H9 (cell line): ENCODE results near the gene FRAT2. TPM values are rescaled to one million over a fixed set of nuclear protein-coding genes. Genes with fewer than 3 reads are reported as not detected.

Experiments
- DNase-seq: peaks from one replicate; pipeline ENCODE4 v3.0.0-alpha.2; 2017
- H2AFZ ChIP-seq: one replicate; pipeline ENCODE4 v1.6.1; 2013; ENCODE audit warnings: mild to moderate bottlenecking, low read length, control low read depth, moderate library complexity
- H2AK5ac ChIP-seq: 2 replicates; pipeline ENCODE4 v1.6.1; 2013; ENCODE audit warnings: low read length, control low read depth, mixed read lengths; ENCODE audit not compliant: insufficient read length
- H2BK120ac ChIP-seq: one replicate; pipeline ENCODE4 v1.6.1; 2013; ENCODE audit warnings: low read depth, mild to moderate bottlenecking, low read length, control low read depth, inconsistent platforms; ENCODE audit not compliant: poor library complexity, severe bottlenecking
- H2BK12ac ChIP-seq: 2 replicates; pipeline ENCODE4 v1.6.1; 2013; ENCODE audit warnings: low read length, control low read depth, mixed read lengths, low read depth; ENCODE audit not compliant: insufficient read length
- H2BK15ac ChIP-seq: 2 replicates; pipeline ENCODE4 v1.6.1; 2013; ENCODE audit warnings: low read depth, low read length, control low read depth
- H2BK20ac ChIP-seq: one replicate; pipeline ENCODE4 v1.6.1; 2013; ENCODE audit warnings: low read depth, mild to moderate bottlenecking, low read length, control low read depth, inconsistent platforms; ENCODE audit not compliant: poor library complexity, severe bottlenecking
- H2BK5ac ChIP-seq: 2 replicates; pipeline ENCODE4 v1.6.1; 2013; ENCODE audit warnings: low read length, control low read depth, mixed read lengths; ENCODE audit not compliant: insufficient read length
- H3K14ac ChIP-seq: 2 replicates; pipeline ENCODE4 v1.6.1; 2013; ENCODE audit warnings: low read length, control low read depth; ENCODE audit not compliant: insufficient read depth
- H3K18ac ChIP-seq: 2 replicates; pipeline ENCODE4 v1.6.1; 2013; ENCODE audit warnings: low read depth, mild to moderate bottlenecking, mixed read lengths, low read length, control low read depth; ENCODE audit not compliant: insufficient read length
- H3K23ac ChIP-seq: 2 replicates; pipeline ENCODE4 v1.6.1; 2013; ENCODE audit warnings: low read length, control low read depth, mixed read lengths, low read depth; ENCODE audit not compliant: insufficient read length
- H3K23me2 ChIP-seq: 2 replicates; pipeline ENCODE4 v1.6.1; 2013; ENCODE audit warnings: low read depth, mild to moderate bottlenecking, mixed read lengths, low read length, control low read depth; ENCODE audit not compliant: insufficient read length, poor library complexity, severe bottlenecking
- H3K27ac ChIP-seq: 2 replicates; pipeline ENCODE4 v1.5.1; 2013; ENCODE audit warnings: low read length, control low read depth, mixed read lengths, low read depth; ENCODE audit not compliant: insufficient read length
- H3K27me3 ChIP-seq: 2 replicates; pipeline ENCODE4 v1.6.1; 2013; ENCODE audit warnings: low read length, control low read depth, inconsistent platforms; ENCODE audit not compliant: insufficient read depth
- H3K4ac ChIP-seq: 2 replicates; pipeline ENCODE4 v1.6.1; 2013; ENCODE audit warnings: low read depth, mild to moderate bottlenecking, control low read depth, inconsistent platforms, low read length, moderate library complexity
- H3K4me1 ChIP-seq: 2 replicates; pipeline ENCODE4 v1.6.1; 2013; ENCODE audit warnings: low read length, control low read depth, inconsistent platforms; ENCODE audit not compliant: insufficient read depth
- H3K4me2 ChIP-seq: 2 replicates; pipeline ENCODE4 v1.6.1; 2013; ENCODE audit warnings: low read length, control low read depth, mixed read lengths; ENCODE audit not compliant: insufficient read length, insufficient read depth
- H3K56ac ChIP-seq: 2 replicates; pipeline ENCODE4 v1.6.1; 2013; ENCODE audit warnings: low read depth, mild to moderate bottlenecking, mixed read lengths, low read length, control low read depth; ENCODE audit not compliant: insufficient read length
- H3K79me1 ChIP-seq: 2 replicates; pipeline ENCODE4 v1.6.1; 2013; ENCODE audit warnings: low read depth, mild to moderate bottlenecking, moderate library complexity, low read length, control low read depth, inconsistent platforms; ENCODE audit not compliant: insufficient read depth, poor library complexity, severe bottlenecking
- H3K79me2 ChIP-seq: 2 replicates; pipeline ENCODE4 v1.6.1; 2013; ENCODE audit warnings: low read length, control low read depth, inconsistent platforms; ENCODE audit not compliant: insufficient read depth
- H3K9ac ChIP-seq: 2 replicates; pipeline ENCODE4 v1.6.1; 2013; ENCODE audit warnings: low read length, control low read depth, mixed read lengths; ENCODE audit not compliant: insufficient read length; ENCODE audit errors: extremely low read depth
- H3K9me3 ChIP-seq: one replicate; pipeline ENCODE4 v1.6.1; 2013; ENCODE audit warnings: low read depth, low read length, inconsistent platforms; ENCODE audit not compliant: control insufficient read depth
- H3T11ph ChIP-seq: one replicate; pipeline ENCODE4 v1.6.1; 2013; ENCODE audit warnings: mild to moderate bottlenecking, low read length, control low read depth, inconsistent platforms
- H4K20me1 ChIP-seq: one replicate; pipeline ENCODE4 v1.6.1; 2013; ENCODE audit not compliant: control insufficient read depth, insufficient read length, insufficient read depth
- H4K5ac ChIP-seq: 2 replicates; pipeline ENCODE4 v1.6.1; 2013; ENCODE audit warnings: low read depth, mild to moderate bottlenecking, mixed read lengths, low read length, control low read depth; ENCODE audit not compliant: insufficient read length
- H4K8ac ChIP-seq: replicated peaks from 2 replicates; pipeline ENCODE4 v1.6.1; 2013; ENCODE audit warnings: low read length, control low read depth, mixed read lengths, low read depth; ENCODE audit not compliant: insufficient read length
- H4K91ac ChIP-seq: 2 replicates; pipeline ENCODE4 v1.6.1; 2013; ENCODE audit warnings: low read depth, mild to moderate bottlenecking, moderate library complexity, mixed read lengths, low read length, control low read depth; ENCODE audit not compliant: insufficient read length
- H3K27ac Mint-ChIP-seq, 3 experiments: 2 replicates in 2 of 3; 3 replicates in 1 of 3; pipeline ENCODE4 v1.8.0; 2020 to 2021; ENCODE audit warnings: mixed read lengths in 3 of 3, mild to moderate bottlenecking in 1 of 3, moderate library complexity in 1 of 3
- H3K27me3 Mint-ChIP-seq: 2 replicates; pipeline ENCODE4 v1.8.0; 2021; ENCODE audit warnings: low read depth, mild to moderate bottlenecking, moderate library complexity, mixed read lengths
- H3K36me3 Mint-ChIP-seq, 3 experiments: 2 replicates in 2 of 3; 3 replicates in 1 of 3; pipeline ENCODE4 v1.8.0; 2020 to 2021; ENCODE audit warnings: low read depth in 3 of 3, mixed read lengths in 3 of 3; ENCODE audit not compliant: insufficient read depth in 1 of 3
- H3K4me1 Mint-ChIP-seq, 2 experiments: 2 replicates each; pipeline ENCODE4 v1.8.0; 2020; ENCODE audit warnings: mixed read lengths in 2 of 2
- H3K4me3 Mint-ChIP-seq, 2 experiments: 2 replicates in 1 of 2; 3 replicates in 1 of 2; pipeline ENCODE4 v1.8.0; 2020 to 2021; ENCODE audit warnings: mild to moderate bottlenecking in 2 of 2, mixed read lengths in 2 of 2, moderate library complexity in 1 of 2
- H3K9me3 Mint-ChIP-seq, 2 experiments: 2 replicates in 1 of 2; 3 replicates in 1 of 2; pipeline ENCODE4 v1.8.0; 2020; ENCODE audit warnings: mild to moderate bottlenecking in 2 of 2, mixed read lengths in 2 of 2, moderate library complexity in 1 of 2
- CTCF ChIP-seq: fragments of 200-600 bp; sonication (generic); conservative IDR thresholded peaks from 3 replicates; pipeline ENCODE4 v1.8.0; 2021; ENCODE audit warnings: antibody characterized with exemption, mild to moderate bottlenecking
- WGBS: extraction: QIAGEN DNeasy Blood & Tissue Kit; methylation state at CpG from one replicate; pipeline ENCODE4 v1.1.7; 2013; ENCODE audit warnings: missing lambda C conversion rate, low lambda C conversion rate, mixed read lengths; ENCODE audit not compliant: insufficient read length; ENCODE audit errors: extremely low coverage; 5-methylcytosine and 5-hydroxymethylcytosine counted together
- total RNA-seq: library from RNA; stranded (reverse); gene quantifications from 2 replicates; pipeline ENCODE4 v1.2.1, GENCODE V29; 2021

Gene FRAT2
- total RNA-seq, 1 experiment from 2014 or later = 129 TPM

- no peak overlapping the region for H3K27ac ChIP-seq
- H2BK15ac ChIP-seq = no peak overlapping the region
- H2BK120ac ChIP-seq = no peak overlapping the region
- peaks cover 11% of the 10 kb centered on the region; the same call in 1 of the 2 replicates for H3K79me2 ChIP-seq
- peaks cover 6 to 38% (median 32%) of the 10 kb centered on the region in 3 experiments for H3K36me3 Mint-ChIP-seq
- peak overlapping the region in 2 of 3 experiments; percentile 70 to 82; a peak in 4 of 7 replicates for H3K27ac Mint-ChIP-seq
- peaks cover 20% of the 10 kb centered on the region for H3K23me2 ChIP-seq
- TF ChIP-seq CTCF = no peak
- H3K56ac ChIP-seq = no peak overlapping the region
- H3K4me2 ChIP-seq = peak overlapping the region; percentile 15
- no peaks in the 10 kb centered on the region; the same call in 1 of the 2 replicates for H3K27me3 Mint-ChIP-seq
- peaks cover 2 to 3% of the 10 kb centered on the region in 2 experiments; a peak in 1 of 5 replicates for H3K9me3 Mint-ChIP-seq
- no peak overlapping the region for H4K8ac ChIP-seq
- peak; percentile 61 for DNase-seq
- peak overlapping the region; percentile 61 for H3K18ac ChIP-seq
- no peak overlapping the region for H2AFZ ChIP-seq
- peaks cover 2% of the 10 kb centered on the region for H3K79me1 ChIP-seq
- H3K4me3 Mint-ChIP-seq = peak overlapping the region; percentile 67 to 72
- H3K23ac ChIP-seq = no peak overlapping the region
- no peak overlapping the region for H2BK20ac ChIP-seq
- peak overlapping the region; percentile 15 for H3K9ac ChIP-seq
- H3K27me3 ChIP-seq = no peaks in the 10 kb centered on the region
- peaks cover 55 to 63% of the 10 kb centered on the region in 2 experiments for H3K4me1 Mint-ChIP-seq
- H3T11ph ChIP-seq = no peak overlapping the region
- no CpG with 5 or more reads among the region's 25 CpGs for WGBS
- H3K4ac ChIP-seq = no peak overlapping the region
- H4K5ac ChIP-seq = no peak overlapping the region
- H2BK12ac ChIP-seq = no peak overlapping the region
- no peaks in the 10 kb centered on the region for H3K9me3 ChIP-seq
- peak overlapping the region; percentile 67; the same call in 1 of the 2 replicates for H3K14ac ChIP-seq
- peaks cover 3% of the 10 kb centered on the region for H4K20me1 ChIP-seq
- no peak overlapping the region for H2BK5ac ChIP-seq
- peaks cover 14% of the 10 kb centered on the region for H3K4me1 ChIP-seq
- no peak overlapping the region for H4K91ac ChIP-seq
- H2AK5ac ChIP-seq = no peak overlapping the region
Observed at GRCh38 chr10:97335188-97335619, 675 bp upstream of the FRAT2 start.
